Kidney (tissue), 14 donors: ENCODE results near the gene CELF5. TPM values are rescaled to one million over a fixed set of nuclear protein-coding genes. Genes with fewer than 3 reads are reported as not detected.
A peak's percentile ranks its signal among the peaks of the same experiment; 100 is the strongest.

Experiments used
- DNase-seq, 5 donors: peaks; one replicate each; pipeline ENCODE4 v3.0.0-alpha.2; 2013 to 2020
- FAIRE-seq: peaks from 2 replicates; lab custom pipeline; 2012; peaks lifted over from hg19 to GRCh38; lab: Jason Lieb, UNC
- H3K27ac ChIP-seq, 2 donors: one replicate each; pipeline ENCODE4 v1.7.0; 2013; ENCODE audit warnings: low read depth in 2 of 2, low read length in 2 of 2, inconsistent platforms in 1 of 2
- H3K27me3 ChIP-seq: one replicate; pipeline ENCODE4 v1.7.1; 2013; ENCODE audit warnings: low read length, inconsistent platforms; ENCODE audit not compliant: control insufficient read depth, insufficient read depth
- H3K36me3 ChIP-seq, 3 donors: one replicate each; pipeline versions ENCODE4 v1.7.0 to v1.7.1; 2013; ENCODE audit warnings: low read length in 3 of 3, control low read depth in 1 of 3, inconsistent platforms in 1 of 3; ENCODE audit not compliant: insufficient read depth in 3 of 3, control insufficient read depth in 2 of 3
- H3K4me1 ChIP-seq, 3 donors: one replicate each; pipeline versions ENCODE4 v1.7.0 to v1.7.1; 2013; ENCODE audit warnings: low read length in 3 of 3, inconsistent platforms in 1 of 3, low read depth in 1 of 3; ENCODE audit not compliant: control insufficient read depth in 2 of 3, insufficient read depth in 2 of 3
- H3K4me3 ChIP-seq, 3 donors: one replicate each; pipeline versions ENCODE4 v1.7.0 to v1.8.1; 2013; ENCODE audit warnings: low read length in 3 of 3, control low read depth in 1 of 3, inconsistent platforms in 1 of 3
- H3K9ac ChIP-seq, 3 donors: one replicate each; pipeline versions ENCODE4 v1.7.0 to v1.7.1; 2013; ENCODE audit warnings: low read length in 3 of 3, control low read depth in 1 of 3, inconsistent platforms in 1 of 3
- H3K9me3 ChIP-seq, 3 donors: one replicate each; pipeline versions ENCODE4 v1.7.0 to v1.7.1; 2013; ENCODE audit warnings: low read length in 3 of 3, control low read depth in 1 of 3, inconsistent platforms in 1 of 3; ENCODE audit not compliant: control insufficient read depth in 2 of 3, insufficient read depth in 1 of 3
- CTCF ChIP-seq: IDR thresholded peaks from 3 replicates; pipeline ENCODE4 v1.5.1; 2012; ENCODE audit warnings: mild to moderate bottlenecking, moderate library complexity, borderline replicate concordance; ENCODE audit not compliant: insufficient read depth; ENCODE audit errors: extremely low read depth
- intact Hi-C: fragments of 100-400 bp; cut with DNase I; formaldehyde crosslinking; loops from one replicate; pipeline ENCODE4 v1.11.1; 2022
- polyA plus RNA-seq: library from polyadenylated mRNA; stranded (reverse); fragments of 350-450 nt; fragmentation: Illumina TruSeq; extraction: RNeasy Lipid Tissue Mini Kit (QIAGEN cat#74804); gene quantifications from one replicate; pipeline ENCODE4 v1.2.3, GENCODE V29; 2014; ENCODE audit warnings: low read depth, low replicate concordance; ENCODE audit not compliant: insufficient read depth
- total RNA-seq: library from RNA; stranded (reverse); fragmentation: NEBNext Ultra II Directional; extraction: Animal tissue kit (Norgen Biotek cat#: 25700); gene quantifications from one replicate; pipeline ENCODE4 v1.2.1, GENCODE V29; 2021
- donor health status: control.
- donor health status: control.
- donor health status: control.
- donor health status: control.
- donor health status: control.
- donor health status: DM: yes; HTN: yes; CAD: no.
- donor health status: Normal renal cell carcinoma (clear cell type).

The CELF5 gene
- total and polyA plus RNA-seq, 2 donors from 2014 or later: 0.15 to 0.38 TPM

GRCh38 chr19:3243819-3244700, 19.6 kb downstream of the CELF5 start:
- TF ChIP-seq CTCF: no peak
- Histone ChIP-seq H3K27ac (no peak overlapping the region), H3K4me3 (peak overlapping the region in 1 of 3 donors; percentile 26), H3K4me1 (no peaks in the 10 kb centered on the region), H3K27me3 (no peaks in the 10 kb centered on the region), H3K9me3 (peaks cover 0 to 3% (median 0%) of the 10 kb centered on the region in 3 donors), H3K36me3 (no peaks in the 10 kb centered on the region), H3K9ac (no peak overlapping the region)
- intact Hi-C loops: no loop called here
- FAIRE-seq: no peak
- peak in 4 of 5 donors; percentile 56 to 89 (median 80) for DNase-seq

GRCh38 chr19:3245050-3245449, 20.6 kb downstream of the CELF5 start:
- H3K36me3 ChIP-seq: no peaks in the 10 kb centered on the region
- H3K4me3 ChIP-seq: no peak overlapping the region
- H3K27me3 ChIP-seq: no peaks in the 10 kb centered on the region
- intact Hi-C loops: loop anchor here (5.0 kb wide), 1 partner anchor 48 kb away; no protein-coding TSS in a partner anchor
- H3K9ac ChIP-seq: no peak overlapping the region
- FAIRE-seq: no peak
- H3K27ac ChIP-seq: no peak overlapping the region
- TF ChIP-seq CTCF: no peak
- H3K9me3 ChIP-seq: peaks cover 0 to 3% (median 0%) of the 10 kb centered on the region in 3 donors
- no peak for DNase-seq
- no peaks in the 10 kb centered on the region for H3K4me1 ChIP-seq

- Histone ChIP-seq H3K9me3 (peaks cover 0 to 7% (median 3%) of the 10 kb centered on the region in 3 donors), H3K9ac (no peak overlapping the region), H3K4me3 (no peak overlapping the region), H3K36me3 (no peaks in the 10 kb centered on the region), H3K27me3 (no peaks in the 10 kb centered on the region), H3K27ac (no peak overlapping the region), H3K4me1 (no peaks in the 10 kb centered on the region)
- intact Hi-C loops: loop anchor here (5.0 kb wide), 1 partner anchor 52 kb away; no protein-coding TSS in a partner anchor
- TF ChIP-seq CTCF: no peak
- DNase-seq (no peak), FAIRE-seq (no peak)
Measured at GRCh38 chr19:3248728-3249326, 24.4 kb downstream of the CELF5 start.
